ENCODE measurements around the gene CDC42BPB. TPM values are rescaled to one million over a fixed set of nuclear protein-coding genes. Genes with fewer than 3 reads are reported as not detected.

Gene CDC42BPB
- total RNA-seq, 1 donor from 2014 or later: 48.2 TPM

DNA sequence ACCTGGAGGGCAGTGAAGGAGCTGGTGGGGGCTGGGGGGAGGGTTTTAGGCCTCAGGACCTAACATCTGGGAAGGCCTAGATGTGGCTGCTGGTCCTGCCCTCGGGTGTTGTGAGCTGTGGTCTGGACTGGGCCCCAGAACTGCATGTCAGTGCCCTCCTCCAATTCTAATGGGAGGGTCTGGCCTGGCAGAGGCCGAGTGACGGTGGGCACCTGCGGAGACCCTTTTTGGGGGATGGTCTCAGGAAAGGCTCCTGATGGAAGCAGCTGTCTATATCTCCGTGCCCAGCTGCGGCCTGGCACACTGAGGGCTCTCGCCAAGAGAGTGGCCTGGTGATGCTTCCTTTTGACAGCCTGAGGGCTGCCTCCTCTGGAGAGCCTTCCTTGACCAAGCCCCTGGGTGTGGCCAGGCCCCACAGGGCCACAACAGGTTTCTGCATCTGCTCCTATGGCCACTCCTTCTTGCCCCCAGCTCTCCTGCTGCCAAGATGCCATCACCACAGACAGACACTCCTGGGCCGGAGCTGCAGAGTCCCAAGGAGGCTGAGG, 42.5 kb upstream of the CDC42BPB start:
- no peak for TF ChIP-seq EZH2 (IDR thresholded peaks at IDR 0.05)
- TF ChIP-seq, protein P1, sequence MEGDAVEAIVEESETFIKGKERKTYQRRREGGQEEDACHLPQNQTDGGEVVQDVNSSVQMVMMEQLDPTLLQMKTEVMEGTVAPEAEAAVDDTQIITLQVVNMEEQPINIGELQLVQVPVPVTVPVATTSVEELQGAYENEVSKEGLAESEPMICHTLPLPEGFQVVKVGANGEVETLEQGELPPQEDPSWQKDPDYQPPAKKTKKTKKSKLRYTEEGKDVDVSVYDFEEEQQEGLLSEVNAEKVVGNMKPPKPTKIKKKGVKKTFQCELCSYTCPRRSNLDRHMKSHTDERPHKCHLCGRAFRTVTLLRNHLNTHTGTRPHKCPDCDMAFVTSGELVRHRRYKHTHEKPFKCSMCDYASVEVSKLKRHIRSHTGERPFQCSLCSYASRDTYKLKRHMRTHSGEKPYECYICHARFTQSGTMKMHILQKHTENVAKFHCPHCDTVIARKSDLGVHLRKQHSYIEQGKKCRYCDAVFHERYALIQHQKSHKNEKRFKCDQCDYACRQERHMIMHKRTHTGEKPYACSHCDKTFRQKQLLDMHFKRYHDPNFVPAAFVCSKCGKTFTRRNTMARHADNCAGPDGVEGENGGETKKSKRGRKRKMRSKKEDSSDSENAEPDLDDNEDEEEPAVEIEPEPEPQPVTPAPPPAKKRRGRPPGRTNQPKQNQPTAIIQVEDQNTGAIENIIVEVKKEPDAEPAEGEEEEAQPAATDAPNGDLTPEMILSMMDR (IDR thresholded peaks at IDR 0.05): no peak
- no peak for TF ChIP-seq EZH2phosphoT487 (IDR thresholded peaks at IDR 0.05)

DNA sequence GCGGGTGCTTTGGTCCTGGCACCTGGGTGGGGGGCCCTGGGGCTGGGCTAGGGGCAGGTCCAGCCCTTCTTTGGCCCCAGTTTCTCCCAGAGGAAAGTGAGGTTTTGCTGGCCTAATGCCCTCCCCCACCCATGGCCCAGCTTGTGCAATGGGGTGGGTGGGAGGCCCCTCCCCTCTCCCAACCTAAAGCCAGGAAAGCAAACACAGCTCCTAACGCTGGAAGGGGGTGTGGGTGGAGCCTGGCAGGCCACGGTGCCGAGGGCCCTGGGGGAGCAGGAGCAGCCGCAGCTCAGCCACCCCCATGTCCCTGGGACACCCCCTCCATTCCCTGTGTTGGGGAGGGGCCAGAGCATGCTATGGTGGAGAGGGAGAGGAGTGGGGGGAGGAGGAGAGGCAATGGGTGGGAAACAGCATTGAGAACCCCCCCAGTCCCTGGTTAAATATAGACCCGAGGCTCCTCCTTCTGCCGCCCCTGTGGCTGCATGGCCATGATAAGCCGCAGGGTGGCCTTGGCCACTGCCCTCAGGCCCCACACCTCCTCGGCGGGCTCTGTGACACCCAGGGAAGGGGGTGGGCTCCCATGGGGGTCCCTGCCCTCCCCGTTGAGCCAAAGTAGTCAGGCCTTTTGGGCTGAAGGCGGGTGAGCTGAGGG, 41.9 kb upstream of the CDC42BPB start:
- no peaks in the 10 kb centered on the region for H3K36me3 Mint-ChIP-seq
- Histone ChIP-seq H3K9ac (no peak overlapping the region), H3K9me3 (ENCODE audit: low read depth) (no peaks in the 10 kb centered on the region), H3K4me1 (peaks cover 13% of the 10 kb centered on the region), H3K4me3 (no peak overlapping the region), H3K79me2 (ENCODE audit: low read depth) (no peaks in the 10 kb centered on the region), H3K36me3 (no peaks in the 10 kb centered on the region), H2AFZ (replicated peaks) (peak overlapping the region; percentile 29), H3K27me3 (peaks cover 24% of the 10 kb centered on the region), H3K4me2 (peak overlapping the region; percentile 13), H3K27ac (no peak overlapping the region), H3F3A (ENCODE audit: low read depth) (no peaks in the 10 kb centered on the region), H4K20me1 (ENCODE audit: low read depth) (no peaks in the 10 kb centered on the region)
- no peak overlapping the region for H3K27ac Mint-ChIP-seq
- no peaks in the 10 kb centered on the region for H3K9me3 Mint-ChIP-seq
- TF ChIP-seq, protein P1 (IDR thresholded peaks at IDR 0.05): no peak
- TF ChIP-seq EZH2 (IDR thresholded peaks at IDR 0.05) (no peak), EZH2phosphoT487 (IDR thresholded peaks at IDR 0.05) (no peak)
- no peak for DNase-seq (ENCODE audit: low spot score)
- peaks cover 16% of the 10 kb centered on the region for H3K27me3 Mint-ChIP-seq (ENCODE audit: insufficient read depth, low read depth)
- peaks cover 8% of the 10 kb centered on the region for H3K4me1 Mint-ChIP-seq
- no peak overlapping the region for H3K4me3 Mint-ChIP-seq

More for the DNA sequence above, 42.5 kb upstream of the CDC42BPB start:
- H3F3A ChIP-seq (ENCODE audit: low read depth): no peaks in the 10 kb centered on the region
- no peak overlapping the region for H2AFZ ChIP-seq (replicated peaks)
- Mint-ChIP-seq H3K27ac (no peak overlapping the region), H3K9me3 (no peaks in the 10 kb centered on the region), H3K27me3 (ENCODE audit: insufficient read depth, low read depth) (peaks cover 20% of the 10 kb centered on the region), H3K36me3 (no peaks in the 10 kb centered on the region), H3K4me1 (peaks cover 8% of the 10 kb centered on the region), H3K4me3 (no peak overlapping the region)
- H3K36me3 ChIP-seq: no peaks in the 10 kb centered on the region
- no peak overlapping the region for H3K27ac ChIP-seq
- no peak overlapping the region for H3K4me3 ChIP-seq
- peaks cover 30% of the 10 kb centered on the region for H3K27me3 ChIP-seq
- no peak for DNase-seq (ENCODE audit: low spot score)
- H3K79me2 ChIP-seq (ENCODE audit: low read depth): no peaks in the 10 kb centered on the region
- H3K4me1 ChIP-seq: peaks cover 13% of the 10 kb centered on the region
- H3K4me2 ChIP-seq: no peak overlapping the region
- H3K9me3 ChIP-seq (ENCODE audit: low read depth): no peaks in the 10 kb centered on the region
- H4K20me1 ChIP-seq (ENCODE audit: low read depth): no peaks in the 10 kb centered on the region
- no peak overlapping the region for H3K9ac ChIP-seq

DNA sequence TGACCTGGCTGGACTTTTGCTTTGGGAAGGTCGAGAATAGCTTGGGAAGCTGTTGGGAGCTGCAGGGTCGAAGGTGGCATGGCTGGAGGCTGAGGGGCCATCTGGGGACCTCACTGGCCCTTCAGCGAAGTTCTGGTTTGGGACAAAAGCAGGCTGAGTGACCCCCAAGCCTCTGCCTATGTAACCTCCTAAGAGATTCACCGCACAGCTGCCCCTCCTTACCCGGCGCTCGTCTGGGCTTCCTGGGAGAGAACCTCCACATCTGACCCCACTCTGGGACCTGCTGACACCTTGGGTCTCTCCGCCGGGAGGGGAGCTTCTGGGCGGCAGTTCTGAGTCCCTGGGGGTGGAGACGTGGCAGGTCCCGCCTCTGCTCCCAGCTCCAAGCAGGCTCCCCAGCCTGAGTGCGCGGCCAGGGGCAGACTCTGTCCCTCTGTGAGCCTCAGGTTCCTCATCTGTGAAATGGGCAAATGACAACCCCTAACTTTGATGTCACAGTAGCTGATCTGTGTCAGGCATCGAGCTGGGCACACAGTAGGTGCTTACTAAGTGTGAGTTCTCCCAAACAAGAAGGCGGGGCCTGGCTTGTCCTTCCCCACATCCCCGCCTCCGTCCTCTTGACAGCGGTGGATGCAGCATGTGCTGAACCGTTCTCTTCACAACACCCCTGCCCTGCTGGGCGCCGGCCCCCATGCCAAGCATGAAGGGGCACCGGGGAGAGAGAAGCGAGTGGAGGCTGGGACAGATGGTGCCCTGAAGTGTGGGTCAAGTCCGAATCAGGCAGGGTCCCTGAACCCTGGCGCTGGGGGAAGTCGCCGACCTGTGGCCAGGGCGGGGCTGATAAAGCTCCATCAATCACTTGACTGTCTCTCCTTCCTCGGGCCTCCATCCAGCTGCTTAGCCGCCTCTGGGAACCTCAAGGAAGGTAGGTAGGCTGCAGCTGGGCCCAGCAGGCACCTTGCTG, 40.9 kb upstream of the CDC42BPB start:
- Histone ChIP-seq H3F3A (ENCODE audit: low read depth) (no peaks in the 10 kb centered on the region), H4K20me1 (ENCODE audit: low read depth) (no peaks in the 10 kb centered on the region), H3K9me3 (ENCODE audit: low read depth) (no peaks in the 10 kb centered on the region), H3K27me3 (peaks cover 15% of the 10 kb centered on the region), H3K79me2 (ENCODE audit: low read depth) (no peaks in the 10 kb centered on the region), H3K4me3 (no peak overlapping the region), H3K4me2 (no peak overlapping the region), H3K27ac (no peak overlapping the region), H3K36me3 (no peaks in the 10 kb centered on the region), H3K9ac (no peak overlapping the region), H3K4me1 (peaks cover 13% of the 10 kb centered on the region), H2AFZ (replicated peaks) (no peak overlapping the region)
- H3K27me3 Mint-ChIP-seq (ENCODE audit: insufficient read depth, low read depth): peaks cover 10% of the 10 kb centered on the region
- H3K36me3 Mint-ChIP-seq: no peaks in the 10 kb centered on the region
- H3K4me1 Mint-ChIP-seq: peaks cover 6% of the 10 kb centered on the region
- no peaks in the 10 kb centered on the region for H3K9me3 Mint-ChIP-seq
- no peak overlapping the region for H3K4me3 Mint-ChIP-seq
- DNase-seq (ENCODE audit: low spot score): no peak
- TF ChIP-seq EZH2 (IDR thresholded peaks at IDR 0.05) (no peak), EZH2phosphoT487 (IDR thresholded peaks at IDR 0.05) (no peak)
- TF ChIP-seq, protein P1 (IDR thresholded peaks at IDR 0.05): no peak
- H3K27ac Mint-ChIP-seq: no peak overlapping the region

Data from neural progenitor cell (in vitro differentiated cells).